Erythroblast (primary cell): Measurements from ENCODE around the gene PRKAR1B.

Source experiments
- GATA1 ChIP-seq: IDR thresholded peaks from 2 replicates; pipeline ENCODE4 v1.6.1; 2011; ENCODE audit warnings: low read depth, mild to moderate bottlenecking, control low read depth, low read length, moderate library complexity
- POLR2A ChIP-seq: IDR thresholded peaks from 2 replicates; pipeline ENCODE4 v1.6.1; 2011; ENCODE audit warnings: mild to moderate bottlenecking, low read length

- TF ChIP-seq POLR2A (no peak), GATA1 (no peak)
These were observed 174.0 kb downstream of the PRKAR1B start for GRCh38 chr7:552868-553635.
